Heart left ventricle (tissue), 13 donors: ENCODE measurements around the gene KIF2A.

Experiments
- CTCF ChIP-seq, 12 donors: fragments of 200-600 bp; sonication (generic) in 4 of 12; IDR thresholded peaks; one replicate each; pipeline versions ENCODE4 v1.5.0 to v1.8.0; 2018 to 2022; ENCODE audit warnings: antibody characterized with exemption in 12 of 12, mild to moderate bottlenecking in 5 of 12
- POLR2A ChIP-seq, 2 donors: fragments of 450-650 bp; IDR thresholded peaks; one replicate each; pipeline ENCODE4 v1.6.1; 2017; ENCODE audit warnings: antibody characterized with exemption in 2 of 2, mild to moderate bottlenecking in 2 of 2, moderate library complexity in 2 of 2
- donor health status: ischemic (EF 13 %, LVEDD 7.1; RV severe dilation, severe dysfunction).
- donor health status: DM: no; HTN: yes; CAD: no.
- donor health status: DM: no; HTN: no; CAD: no.
- donor health status: ischemic (EF 25% LVEDD 6.9; RV normal size, moderate dysfunction).
- donor health status: ischemic (EF 25% LVEDD 5.7; RV mildly dilated, moderate dysfunction).
- donor health status: ischemic (EF 35%, LVEDD 5.7; RV mildly dilated, moderate dysfunction).
- donor health status: nonischemic (EF 11% LVEDD 7.7; RV severe dilation, severe dysfunction).
- donor health status: DM: yes; HTN: yes; CAD: no.
- donor health status: PGD.
- donor health status: ischemic (EF 29% LVEDD 5.4; RV normal size, mild dysfunction).
- donor health status: nonischemic (EF 23%, LVEDD 6.1; RV moderate dilation, normal function).

DNA sequence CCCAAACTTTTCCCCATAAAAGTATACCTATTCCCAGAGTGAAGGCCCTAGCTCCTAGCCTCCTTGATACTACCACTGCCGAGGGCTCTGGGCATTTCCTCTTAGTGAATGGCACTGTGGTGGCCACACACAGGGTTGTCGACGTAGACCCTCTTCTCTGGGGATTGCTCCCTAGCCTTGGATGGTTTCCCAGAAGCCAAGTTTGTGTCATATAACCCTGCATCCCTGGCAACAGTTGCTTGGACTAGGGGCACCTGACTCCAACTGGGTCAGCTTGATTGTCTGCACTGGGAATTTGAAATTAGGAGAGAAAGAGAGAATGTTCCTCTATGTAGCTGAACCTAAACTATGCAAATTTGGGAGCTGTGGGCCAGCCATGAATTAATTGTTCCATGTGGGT is 32.3 kb upstream of the KIF2A start:
- TF ChIP-seq POLR2A (IDR thresholded peaks at IDR 0.05) (no peak), CTCF (IDR thresholded peaks at IDR 0.05) (no peak)
